ENCODE data around the gene FOLR2.

Gene FOLR2

DNA sequence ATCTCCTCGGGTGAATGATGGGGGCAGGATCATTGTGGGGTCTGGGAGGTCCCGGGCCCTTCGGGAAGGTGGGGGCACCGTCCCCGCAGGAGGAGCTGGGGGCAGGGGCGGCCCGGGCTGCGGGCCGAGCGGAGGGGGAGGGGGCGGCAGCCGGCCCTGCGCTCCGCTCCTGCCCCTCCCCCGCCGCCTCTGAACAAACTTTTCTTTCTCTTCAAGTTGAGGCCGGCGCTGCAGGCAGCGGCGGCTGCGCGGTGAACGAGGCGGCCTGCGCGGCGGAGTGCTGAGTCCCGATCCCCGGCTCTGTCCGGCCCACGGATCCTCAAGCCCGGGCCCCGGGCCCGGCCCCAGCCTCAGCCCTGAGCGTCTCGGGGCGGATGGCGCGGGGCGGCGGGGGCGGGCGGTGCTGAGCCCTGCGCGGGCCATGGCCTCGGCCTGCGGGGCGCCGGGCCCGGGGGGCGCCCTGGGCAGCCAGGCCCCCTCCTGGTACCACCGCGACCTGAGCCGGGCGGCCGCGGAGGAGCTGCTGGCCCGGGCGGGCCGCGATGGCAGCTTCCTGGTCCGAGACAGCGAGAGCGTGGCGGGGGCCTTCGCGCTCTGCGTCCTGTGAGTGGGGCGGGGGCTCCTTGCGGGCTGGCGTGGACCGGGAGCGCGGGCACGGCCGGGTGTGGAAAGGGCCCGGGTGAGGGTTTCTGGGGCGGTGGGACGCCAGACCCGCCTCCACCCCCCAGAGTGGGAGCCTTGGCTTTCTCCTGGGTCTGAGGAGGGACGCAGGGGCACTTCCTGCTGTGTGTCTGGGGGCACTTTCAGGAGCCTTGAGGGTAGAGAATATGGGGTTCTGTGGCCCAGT is 8.2 kb downstream of the FOLR2 start, which contains the start of gene INPPL1:
Gene INPPL1 (plus strand): TSS at position 204 of the 847 bp plus-strand sequence. CDS start 218 bp downstream, at position 422.
- DNase-seq, result no peak
- H3K27ac ChIP-seq, result peak within 1 kb of the TSS; percentile 97

DNA sequence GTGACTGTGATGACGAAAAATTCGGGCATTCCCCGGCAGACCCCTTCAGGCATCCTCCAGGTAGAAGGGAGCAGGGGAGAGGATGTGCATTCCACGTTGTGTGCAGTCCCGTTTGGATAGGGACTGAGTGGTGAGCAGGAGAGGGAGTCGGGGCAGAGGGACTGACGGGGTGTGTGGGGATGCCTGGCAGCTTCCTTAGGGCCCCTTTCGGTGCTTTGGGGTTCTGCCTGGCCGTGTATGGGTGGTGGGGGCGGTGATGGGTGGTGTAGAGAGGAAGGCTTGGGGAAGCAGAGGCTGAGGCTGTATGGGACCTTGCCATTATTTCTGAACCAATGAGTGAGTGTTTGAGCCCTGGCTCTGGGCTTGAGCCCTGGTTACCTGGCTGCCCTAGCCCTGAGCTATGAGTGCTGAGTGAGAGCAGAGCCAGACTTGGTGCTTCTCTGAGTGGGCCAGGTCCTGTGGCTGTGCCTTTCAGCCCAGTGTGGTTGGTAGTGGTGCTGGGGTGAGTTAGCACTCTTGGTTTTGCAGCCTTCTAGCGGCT is 8.9 kb downstream of the FOLR2 start:
- Histone ChIP-seq H3K9me3 (ENCODE audit: severe bottlenecking) (no peaks in the 10 kb centered on the region), H3K36me3 (peaks cover 44% of the 10 kb centered on the region), H3K27me3 (ENCODE audit: insufficient read depth, low read depth, severe bottlenecking) (no peaks in the 10 kb centered on the region), H3K4me3 (ENCODE audit: low read depth, low read length) (peak overlapping the region; percentile 87), H3K27ac (peak overlapping the region; percentile 97)
- TF ChIP-seq, protein P1, sequence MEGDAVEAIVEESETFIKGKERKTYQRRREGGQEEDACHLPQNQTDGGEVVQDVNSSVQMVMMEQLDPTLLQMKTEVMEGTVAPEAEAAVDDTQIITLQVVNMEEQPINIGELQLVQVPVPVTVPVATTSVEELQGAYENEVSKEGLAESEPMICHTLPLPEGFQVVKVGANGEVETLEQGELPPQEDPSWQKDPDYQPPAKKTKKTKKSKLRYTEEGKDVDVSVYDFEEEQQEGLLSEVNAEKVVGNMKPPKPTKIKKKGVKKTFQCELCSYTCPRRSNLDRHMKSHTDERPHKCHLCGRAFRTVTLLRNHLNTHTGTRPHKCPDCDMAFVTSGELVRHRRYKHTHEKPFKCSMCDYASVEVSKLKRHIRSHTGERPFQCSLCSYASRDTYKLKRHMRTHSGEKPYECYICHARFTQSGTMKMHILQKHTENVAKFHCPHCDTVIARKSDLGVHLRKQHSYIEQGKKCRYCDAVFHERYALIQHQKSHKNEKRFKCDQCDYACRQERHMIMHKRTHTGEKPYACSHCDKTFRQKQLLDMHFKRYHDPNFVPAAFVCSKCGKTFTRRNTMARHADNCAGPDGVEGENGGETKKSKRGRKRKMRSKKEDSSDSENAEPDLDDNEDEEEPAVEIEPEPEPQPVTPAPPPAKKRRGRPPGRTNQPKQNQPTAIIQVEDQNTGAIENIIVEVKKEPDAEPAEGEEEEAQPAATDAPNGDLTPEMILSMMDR (IDR thresholded peaks at IDR 0.05; ENCODE audit: low read depth, low read length), result no peak
- DNase-seq, result no peak

More for the DNA sequence above, 8.2 kb downstream of the FOLR2 start, which contains the start of gene INPPL1:
- Histone ChIP-seq H3K27me3 (ENCODE audit: insufficient read depth, low read depth, severe bottlenecking) (no peaks in the 10 kb centered on the region), H3K4me3 (ENCODE audit: low read depth, low read length) (peak within 1 kb of the TSS; percentile 87), H3K9me3 (ENCODE audit: severe bottlenecking) (no peaks in the 10 kb centered on the region), H3K36me3 (peaks cover 37% of the 10 kb centered on the region)
- TF ChIP-seq, protein P1 (IDR thresholded peaks at IDR 0.05; ENCODE audit: low read depth, low read length), result no peak

DNA sequence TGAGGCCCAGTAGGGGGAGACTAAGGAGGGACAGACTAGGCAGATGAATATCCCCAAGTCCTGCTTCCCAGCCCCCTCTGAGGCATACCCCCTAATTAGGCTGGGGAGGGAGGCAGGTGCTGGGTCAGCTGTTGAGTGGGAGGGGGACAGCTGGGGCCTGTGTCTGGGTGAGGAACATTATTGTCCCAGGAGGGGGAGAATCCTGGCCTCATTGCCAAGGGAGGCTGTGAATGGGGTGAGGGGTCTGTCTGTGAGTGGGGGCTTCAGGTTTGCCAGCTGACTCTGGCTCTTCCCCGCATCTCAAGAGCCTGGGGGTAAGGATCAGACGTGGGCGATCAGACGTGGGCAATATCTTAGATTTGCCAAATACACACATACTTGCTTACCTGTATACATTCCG is 10.1 kb downstream of the FOLR2 start:
- Histone ChIP-seq H3K27me3 (ENCODE audit: insufficient read depth, low read depth, severe bottlenecking) (no peaks in the 10 kb centered on the region), H3K27ac (peak overlapping the region; percentile 61), H3K36me3 (peaks cover 56% of the 10 kb centered on the region), H3K9me3 (ENCODE audit: severe bottlenecking) (no peaks in the 10 kb centered on the region), H3K4me3 (ENCODE audit: low read depth, low read length) (no peak overlapping the region)
- TF ChIP-seq, protein P1 (IDR thresholded peaks at IDR 0.05; ENCODE audit: low read depth, low read length), result no peak
- DNase-seq, result no peak

DNA sequence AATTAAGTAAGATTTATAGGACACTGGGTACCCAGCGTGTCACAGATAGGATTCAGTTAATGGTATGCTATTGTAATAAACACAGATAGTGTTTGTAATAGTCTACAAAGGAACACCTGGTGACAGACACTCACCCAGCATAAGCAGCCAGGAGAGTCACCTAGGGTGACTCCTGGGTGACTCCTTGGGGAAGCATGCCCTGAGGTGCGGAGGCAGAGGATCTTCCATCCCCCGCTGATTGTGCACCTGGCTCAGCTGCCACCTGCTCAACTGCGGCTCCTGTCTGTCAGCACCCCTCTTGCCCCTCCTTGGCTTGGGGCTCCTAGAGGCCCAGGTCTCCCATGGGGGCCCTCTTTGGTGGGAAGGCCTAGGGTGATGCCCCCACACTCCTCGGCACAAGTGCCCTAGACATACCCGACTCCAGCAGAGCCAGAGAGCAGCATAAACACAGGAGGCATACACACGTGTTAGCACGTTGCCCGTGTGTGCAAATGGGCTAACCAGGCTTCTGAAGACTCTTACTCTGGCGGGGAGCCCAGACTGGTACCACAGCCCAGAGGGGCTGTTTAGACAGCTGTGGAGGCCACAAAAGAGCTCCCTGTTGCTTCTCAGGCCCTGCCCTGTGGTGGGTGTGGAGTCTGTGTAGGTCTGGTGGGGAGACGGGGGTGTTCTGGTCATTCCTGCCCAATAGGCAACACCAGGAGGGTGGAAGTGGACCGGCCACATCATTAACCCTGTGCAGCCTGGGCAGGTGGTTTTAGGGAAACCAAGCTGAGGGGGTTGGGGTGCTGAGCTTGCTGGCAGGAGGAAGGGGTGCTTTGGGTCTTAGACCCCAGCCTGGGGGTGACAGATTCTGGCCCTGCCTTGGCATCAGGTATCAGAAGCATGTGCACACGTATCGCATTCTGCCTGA is 11.0 kb downstream of the FOLR2 start:
- H3K9me3 ChIP-seq (ENCODE audit: severe bottlenecking), result no peaks in the 10 kb centered on the region
- H3K4me3 ChIP-seq (ENCODE audit: low read depth, low read length), result no peak overlapping the region
- DNase-seq, result peak; percentile 58
- TF ChIP-seq, protein P1 (IDR thresholded peaks at IDR 0.05; ENCODE audit: low read depth, low read length), result no peak
- H3K36me3 ChIP-seq, result peaks cover 65% of the 10 kb centered on the region
- no peaks in the 10 kb centered on the region for H3K27me3 ChIP-seq (ENCODE audit: insufficient read depth, low read depth, severe bottlenecking)
- peak overlapping the region; percentile 61 for H3K27ac ChIP-seq

DNA sequence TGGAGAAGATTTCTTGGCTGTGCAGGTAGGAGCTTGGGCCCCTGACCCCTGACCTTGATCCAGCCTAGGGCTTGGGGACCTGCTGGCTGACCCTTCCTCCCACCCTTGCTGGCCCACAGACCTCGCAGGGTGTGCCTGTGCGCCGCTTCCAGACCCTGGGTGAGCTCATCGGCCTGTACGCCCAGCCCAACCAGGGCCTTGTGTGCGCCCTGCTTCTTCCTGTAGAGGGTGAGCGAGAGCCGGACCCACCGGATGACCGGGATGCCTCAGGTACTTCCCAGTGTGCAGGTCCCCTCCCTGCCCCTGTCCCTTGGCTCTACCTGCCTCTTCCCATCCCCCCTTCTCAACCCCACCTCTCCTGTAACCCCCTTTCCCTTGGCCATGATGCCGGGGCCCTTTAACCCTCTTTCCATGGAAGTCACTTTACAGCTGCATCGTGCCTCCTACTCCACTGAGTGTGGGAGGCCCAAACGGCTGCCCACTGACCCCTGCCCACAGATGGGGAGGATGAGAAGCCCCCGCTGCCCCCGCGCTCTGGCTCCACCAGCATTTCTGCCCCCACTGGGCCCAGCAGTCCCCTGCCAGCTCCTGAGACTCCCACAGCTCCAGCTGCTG is 11.7 kb downstream of the FOLR2 start:
- TF ChIP-seq, protein P1 (IDR thresholded peaks at IDR 0.05; ENCODE audit: low read depth, low read length), result no peak
- no peaks in the 10 kb centered on the region for H3K9me3 ChIP-seq (ENCODE audit: severe bottlenecking)
- H3K4me3 ChIP-seq (ENCODE audit: low read depth, low read length), result no peak overlapping the region
- peaks cover 72% of the 10 kb centered on the region for H3K36me3 ChIP-seq
- H3K27ac ChIP-seq, result no peak overlapping the region
- no peaks in the 10 kb centered on the region for H3K27me3 ChIP-seq (ENCODE audit: insufficient read depth, low read depth, severe bottlenecking)
- no peak for DNase-seq
